IMR-90 (cell line): Measurements from ENCODE around the gene BMP8B. TPM values are rescaled to one million over a fixed set of nuclear protein-coding genes. Genes with fewer than 3 reads are reported as not detected.

Experiments used
- ATAC-seq: fragments of 200-7000 bp; cut with Tn5 transposase; 2 replicates; pipeline ENCODE4 v1.9.1; 2020; ENCODE audit warnings: low read depth, mild to moderate bottlenecking, moderate library complexity
- BruUV-seq: library from RNA; stranded (reverse); fragments of 400-500 nt; replicated peaks from 2 replicates; lab custom pipeline; 2021; lab: Mats Ljungman, UMichigan
- CTCF ChIA-PET: fragments of 300-600 bp; formaldehyde crosslinking; extraction: SDS; loops from one replicate; lab custom pipeline; 2021; ENCODE audit warnings: antibody characterized with exemption; lab: Yijun Ruan, JAX
- POLR2A ChIA-PET: fragments of 300-600 bp; sonication (Branson Sonifier 250); formaldehyde crosslinking; loops from one replicate; lab custom pipeline; 2022; ENCODE audit warnings: antibody characterized with exemption; ENCODE audit not compliant: unreplicated experiment; lab: Charles Lee
- DNase-seq: peaks from one replicate; pipeline ENCODE4 v3.0.0; 2013
- H2AFZ ChIP-seq: replicated peaks from 2 replicates; pipeline ENCODE3; 2013; ENCODE audit warnings: low read length, mild to moderate bottlenecking; ENCODE audit not compliant: poor library complexity
- H2AK5ac ChIP-seq: 2 replicates; pipeline ENCODE4 v1.6.1; 2013; ENCODE audit warnings: low read depth, low read length, inconsistent platforms
- H2AK9ac ChIP-seq: replicated peaks from 2 replicates; pipeline ENCODE3; 2013; ENCODE audit warnings: mild to moderate bottlenecking, low read depth, low read length, moderate library complexity; ENCODE audit not compliant: poor library complexity
- H2BK120ac ChIP-seq: 2 replicates; pipeline ENCODE4 v1.6.1; 2013; ENCODE audit warnings: low read depth, low read length, inconsistent platforms
- H2BK15ac ChIP-seq: 3 replicates; pipeline ENCODE4 v1.6.1; 2013; ENCODE audit warnings: low read depth, low read length, inconsistent platforms
- H2BK20ac ChIP-seq: 2 replicates; pipeline ENCODE4 v1.6.1; 2013; ENCODE audit warnings: low read depth, mild to moderate bottlenecking, inconsistent platforms, low read length, moderate library complexity
- H2BK5ac ChIP-seq: 2 replicates; pipeline ENCODE4 v1.6.1; 2013; ENCODE audit warnings: mild to moderate bottlenecking, low read depth, low read length, inconsistent platforms; ENCODE audit not compliant: poor library complexity, severe bottlenecking
- H3K14ac ChIP-seq: replicated peaks from 2 replicates; pipeline ENCODE4 v1.6.1; 2013; ENCODE audit warnings: low read depth, low read length, inconsistent platforms
- H3K18ac ChIP-seq: 2 replicates; pipeline ENCODE4 v1.6.1; 2013; ENCODE audit warnings: low read depth, low read length, control low read depth
- H3K23ac ChIP-seq: 2 replicates; pipeline ENCODE4 v1.6.1; 2013; ENCODE audit warnings: low read depth, low read length, inconsistent platforms
- H3K27ac ChIP-seq: 2 replicates; pipeline ENCODE4 v1.5.1; 2013; ENCODE audit warnings: mild to moderate bottlenecking, control low read depth, low read length; ENCODE audit not compliant: insufficient read depth
- H3K27me3 ChIP-seq: 2 replicates; pipeline ENCODE4 v1.6.1; 2013; ENCODE audit warnings: low read length; ENCODE audit not compliant: control insufficient read depth, insufficient read depth
- H3K36me3 ChIP-seq: 2 replicates; pipeline ENCODE4 v1.6.1; 2013; ENCODE audit warnings: low read length, mixed read lengths; ENCODE audit not compliant: control insufficient read depth, insufficient read depth
- H3K4ac ChIP-seq: 2 replicates; pipeline ENCODE4 v1.6.1; 2013; ENCODE audit warnings: low read depth, low read length, inconsistent platforms
- H3K4me1 ChIP-seq: 2 replicates; pipeline ENCODE4 v1.6.1; 2013; ENCODE audit warnings: low read length, mixed read lengths; ENCODE audit not compliant: control insufficient read depth, insufficient read depth
- H3K4me2 ChIP-seq: 2 replicates; pipeline ENCODE4 v1.6.1; 2013; ENCODE audit warnings: low read depth, mild to moderate bottlenecking, control low read depth, low read length, moderate library complexity
- H3K4me3 ChIP-seq: 2 replicates; pipeline ENCODE4 v1.5.1; 2013; ENCODE audit warnings: low read depth, mild to moderate bottlenecking, control low read depth, low read length, moderate library complexity; ENCODE audit not compliant: insufficient read depth
- H3K56ac ChIP-seq: 2 replicates; pipeline ENCODE4 v1.6.1; 2013; ENCODE audit warnings: low read length, inconsistent platforms; ENCODE audit not compliant: insufficient read depth; ENCODE audit errors: extremely low read depth
- H3K79me1 ChIP-seq, 2 experiments: 2 replicates each; pipeline ENCODE4 v1.6.1; 2013; ENCODE audit warnings: low read length in 2 of 2, inconsistent platforms in 1 of 2, low read depth in 1 of 2
- H3K9ac ChIP-seq: 2 replicates; pipeline ENCODE4 v1.6.1; 2013; ENCODE audit warnings: low read depth, low read length, control low read depth
- H3K9me1 ChIP-seq: 2 replicates; pipeline ENCODE4 v1.6.1; 2013; ENCODE audit warnings: low read length, inconsistent platforms; ENCODE audit not compliant: insufficient read depth
- H3K9me3 ChIP-seq: 2 replicates; pipeline ENCODE4 v1.6.1; 2013; ENCODE audit warnings: low read length; ENCODE audit not compliant: control insufficient read depth, insufficient read depth
- H4K20me1 ChIP-seq: 2 replicates; pipeline ENCODE4 v1.6.1; 2013; ENCODE audit warnings: low read length, inconsistent platforms; ENCODE audit not compliant: insufficient read depth
- H4K5ac ChIP-seq: 2 replicates; pipeline ENCODE4 v1.6.1; 2013; ENCODE audit warnings: mild to moderate bottlenecking, low read depth, low read length, control low read depth
- H4K8ac ChIP-seq, 2 experiments: 2 replicates each; pipeline ENCODE4 v1.6.1; 2013; ENCODE audit warnings: low read depth in 2 of 2, low read length in 2 of 2, control low read depth in 1 of 2, inconsistent platforms in 1 of 2
- H4K91ac ChIP-seq: 2 replicates; pipeline ENCODE4 v1.6.1; 2013; ENCODE audit warnings: low read depth, low read length, inconsistent platforms; ENCODE audit not compliant: insufficient read depth
- FOS ChIP-seq: fragments of 150-350 bp; IDR thresholded peaks from 2 replicates; pipeline ENCODE4 v1.6.1; 2016; ENCODE audit warnings: low read depth, low read length
- MAFK ChIP-seq: IDR thresholded peaks from 2 replicates; pipeline ENCODE4 v1.6.1; 2012; ENCODE audit warnings: low read depth, low read length, improper control_type of control experiment
- MAZ ChIP-seq: IDR thresholded peaks from 2 replicates; pipeline ENCODE4 v1.6.1; 2012; ENCODE audit warnings: low read depth, mild to moderate bottlenecking, low read length, improper control_type of control experiment, moderate library complexity, borderline replicate concordance
- RCOR1 ChIP-seq: IDR thresholded peaks from 2 replicates; pipeline ENCODE4 v1.6.1; 2012; ENCODE audit warnings: mild to moderate bottlenecking, low read length, improper control_type of control experiment; ENCODE audit not compliant: insufficient replicate concordance
- RFX5 ChIP-seq: IDR thresholded peaks from 2 replicates; pipeline ENCODE4 v1.8.0; 2012; ENCODE audit warnings: low read depth, mild to moderate bottlenecking, low read length, moderate library complexity
- SMC3 ChIP-seq: fragments of 150-350 bp; IDR thresholded peaks from 2 replicates; pipeline ENCODE4 v1.6.1; 2016; ENCODE audit warnings: low read depth, mild to moderate bottlenecking, antibody characterized with exemption, low read length, moderate library complexity
- WGBS, 2 experiments: methylation state at CpG; one replicate each; pipeline versions ENCODE4 v1.1.5 to v1.1.7; 2013; ENCODE audit warnings: missing lambda C conversion rate in 2 of 2; ENCODE audit not compliant: insufficient read length in 1 of 2; ENCODE audit errors: extremely low coverage in 2 of 2; 5-methylcytosine and 5-hydroxymethylcytosine counted together
- dilution Hi-C: fragments of 300-500 bp; cut with HindIII; formaldehyde crosslinking; loops from one replicate; pipeline ENCODE4 v1.14.3; 2018; ENCODE audit warnings: low sequenced_read_pairs; ENCODE audit not compliant: unreplicated experiment
- in situ Hi-C: fragments of 300-500 bp; cut with MboI; formaldehyde crosslinking; loops from 3 replicates; pipeline ENCODE4 v1.14.3; 2019; ENCODE audit warnings: low sequenced_read_pairs, inconsistent platforms, mixed read lengths
- intact Hi-C: fragments of 100-400 bp; cut with micrococcal nuclease; formaldehyde crosslinking; loops from 2 replicates; pipeline ENCODE4 v1.10.0; 2022
- polyA plus RNA-seq, 3 experiments: library from polyadenylated mRNA; depleted of rRNA; stranded (reverse); fragments of >200 nt; gene quantifications; 2 replicates each; pipeline ENCODE4 v1.2.3, GENCODE V29; 2012; ENCODE audit warnings: low replicate concordance in 1 of 3
- total RNA-seq: library from RNA; depleted of rRNA; stranded (reverse); fragments of >200 nt; gene quantifications from 2 replicates; pipeline ENCODE4 v1.2.3, GENCODE V29; 2012
- TF ChIP-seq, protein P1 (sequence below): conservative IDR thresholded peaks from 2 replicates; pipeline ENCODE4 v1.5.1; 2012; ENCODE audit warnings: mild to moderate bottlenecking, low read depth, low read length, improper control_type of control experiment

BMP8B gene
- total and polyA plus RNA-seq, 2 of the 4 experiments (the other 2 are of a cell fraction) = not detected

- Histone ChIP-seq H3K4me2 (no peak overlapping the region), H3K4me1 (no peaks in the 10 kb centered on the region), H2BK120ac (no peak overlapping the region), H4K20me1 (no peaks in the 10 kb centered on the region), H2BK20ac (no peak overlapping the region), H3K9me3 (no peaks in the 10 kb centered on the region), H2AK9ac (no peak overlapping the region), H2AFZ (no peak overlapping the region), H3K4me3 (no peak overlapping the region), H4K91ac (no peak overlapping the region), H3K9me1 (peaks cover 3% of the 10 kb centered on the region; the same call in 1 of the 2 replicates), H3K18ac (no peak overlapping the region), H2BK15ac (no peak overlapping the region), H2BK5ac (no peak overlapping the region), H2AK5ac (no peak overlapping the region), H3K36me3 (peaks cover 15% of the 10 kb centered on the region), H3K79me1 (no peaks in the 10 kb centered on the region), H3K23ac (no peak overlapping the region), H3K27ac (no peak overlapping the region), H3K27me3 (no peaks in the 10 kb centered on the region), H3K14ac (no peak overlapping the region), H3K56ac (no peak overlapping the region), H3K9ac (no peak overlapping the region), H4K5ac (no peak overlapping the region), H4K8ac (no peak overlapping the region), H3K4ac (no peak overlapping the region)
- no peak for DNase-seq
- in situ Hi-C loops = no loop called here
- TF ChIP-seq SMC3 = no peak
- no peak for TF ChIP-seq RCOR1
- no peak for TF ChIP-seq MAZ
- no peak for TF ChIP-seq RFX5
- no peak for TF ChIP-seq FOS
- TF ChIP-seq, protein P1, sequence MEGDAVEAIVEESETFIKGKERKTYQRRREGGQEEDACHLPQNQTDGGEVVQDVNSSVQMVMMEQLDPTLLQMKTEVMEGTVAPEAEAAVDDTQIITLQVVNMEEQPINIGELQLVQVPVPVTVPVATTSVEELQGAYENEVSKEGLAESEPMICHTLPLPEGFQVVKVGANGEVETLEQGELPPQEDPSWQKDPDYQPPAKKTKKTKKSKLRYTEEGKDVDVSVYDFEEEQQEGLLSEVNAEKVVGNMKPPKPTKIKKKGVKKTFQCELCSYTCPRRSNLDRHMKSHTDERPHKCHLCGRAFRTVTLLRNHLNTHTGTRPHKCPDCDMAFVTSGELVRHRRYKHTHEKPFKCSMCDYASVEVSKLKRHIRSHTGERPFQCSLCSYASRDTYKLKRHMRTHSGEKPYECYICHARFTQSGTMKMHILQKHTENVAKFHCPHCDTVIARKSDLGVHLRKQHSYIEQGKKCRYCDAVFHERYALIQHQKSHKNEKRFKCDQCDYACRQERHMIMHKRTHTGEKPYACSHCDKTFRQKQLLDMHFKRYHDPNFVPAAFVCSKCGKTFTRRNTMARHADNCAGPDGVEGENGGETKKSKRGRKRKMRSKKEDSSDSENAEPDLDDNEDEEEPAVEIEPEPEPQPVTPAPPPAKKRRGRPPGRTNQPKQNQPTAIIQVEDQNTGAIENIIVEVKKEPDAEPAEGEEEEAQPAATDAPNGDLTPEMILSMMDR = no peak
- no peak for TF ChIP-seq MAFK
- BruUV-seq = no TSS peak
- CTCF ChIA-PET = interaction anchor here (1.2 kb wide), 1 partner anchor 9 kb away, joined by 3 read pairs; no protein-coding TSS in a partner anchor
- dilution Hi-C loops = no loop called here
- no CpG with 5 or more reads among the region's 3 CpGs for WGBS, 2 experiments
- intact Hi-C loops = no loop called here
- no peak for ATAC-seq
- POLR2A ChIA-PET = no interaction called here
These were observed 48.0 kb upstream of the BMP8B start for GRCh38 chr1:39836595-39837110.
